SK-N-SH (cell line): Measurements from ENCODE around the gene ZNF439.

Experiments
- ZBTB33 ChIP-seq: IDR thresholded peaks from 2 replicates; pipeline ENCODE4 v1.4.0; 2012; ENCODE audit warnings: low read depth, borderline replicate concordance
- TF ChIP-seq, protein P1 (sequence below): fragments of 200-600 bp; sonication (generic); IDR thresholded peaks from 2 replicates; pipeline ENCODE4 v1.6.1; 2017; ENCODE audit warnings: antibody characterized with exemption, mild to moderate bottlenecking, moderate library complexity

DNA sequence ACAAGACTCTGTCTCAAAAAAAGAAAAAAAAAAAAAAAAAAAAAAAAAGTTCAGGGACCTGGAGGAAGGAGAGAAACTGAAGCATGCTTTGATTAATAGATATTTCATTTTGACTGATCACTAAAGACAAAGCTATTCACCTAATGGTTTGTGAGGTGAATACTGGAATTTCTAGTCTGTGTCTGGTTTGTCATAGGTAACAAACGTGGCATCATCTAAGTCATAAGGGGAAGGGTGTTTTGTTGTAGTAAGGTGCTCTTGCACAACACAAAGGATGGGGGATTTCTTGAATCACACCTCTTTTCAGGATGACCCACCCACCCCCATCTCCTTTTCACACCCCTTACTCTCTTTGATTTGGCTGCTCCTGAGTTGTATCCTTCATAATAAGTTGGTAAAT lies 25.2 kb downstream of the ZNF439 start:
- TF ChIP-seq, protein P1, sequence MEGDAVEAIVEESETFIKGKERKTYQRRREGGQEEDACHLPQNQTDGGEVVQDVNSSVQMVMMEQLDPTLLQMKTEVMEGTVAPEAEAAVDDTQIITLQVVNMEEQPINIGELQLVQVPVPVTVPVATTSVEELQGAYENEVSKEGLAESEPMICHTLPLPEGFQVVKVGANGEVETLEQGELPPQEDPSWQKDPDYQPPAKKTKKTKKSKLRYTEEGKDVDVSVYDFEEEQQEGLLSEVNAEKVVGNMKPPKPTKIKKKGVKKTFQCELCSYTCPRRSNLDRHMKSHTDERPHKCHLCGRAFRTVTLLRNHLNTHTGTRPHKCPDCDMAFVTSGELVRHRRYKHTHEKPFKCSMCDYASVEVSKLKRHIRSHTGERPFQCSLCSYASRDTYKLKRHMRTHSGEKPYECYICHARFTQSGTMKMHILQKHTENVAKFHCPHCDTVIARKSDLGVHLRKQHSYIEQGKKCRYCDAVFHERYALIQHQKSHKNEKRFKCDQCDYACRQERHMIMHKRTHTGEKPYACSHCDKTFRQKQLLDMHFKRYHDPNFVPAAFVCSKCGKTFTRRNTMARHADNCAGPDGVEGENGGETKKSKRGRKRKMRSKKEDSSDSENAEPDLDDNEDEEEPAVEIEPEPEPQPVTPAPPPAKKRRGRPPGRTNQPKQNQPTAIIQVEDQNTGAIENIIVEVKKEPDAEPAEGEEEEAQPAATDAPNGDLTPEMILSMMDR, result no peak
- TF ChIP-seq ZBTB33, result no peak
